Mucosa of descending colon (tissue), 3 donors: ENCODE measurements around the gene VN1R4. TPM values are rescaled to one million over a fixed set of nuclear protein-coding genes. Genes with fewer than 3 reads are reported as not detected.
A peak's percentile ranks its signal among the peaks of the same experiment; 100 is the strongest.
"Not testable (repeated sequence)": the region's sequence is repeated elsewhere in the genome, so short reads cannot be mapped to it uniquely, and the experiment has no call there.

Source experiments
- ATAC-seq: fragments of 200-7000 bp; cut with Tn5 transposase; one replicate; pipeline ENCODE4 v1.9.1; 2020; ENCODE audit warnings: mild to moderate bottlenecking, moderate library complexity
- DNase-seq, 3 donors: peaks; one replicate each; pipeline ENCODE4 v3.0.0-alpha.2; 2020
- H3K36me3 ChIP-seq: fragments of 200-600 bp; one replicate; pipeline ENCODE4 v1.8.0; 2021; ENCODE audit warnings: low read depth, mild to moderate bottlenecking
- H3K4me1 ChIP-seq: fragments of 200-600 bp; one replicate; pipeline ENCODE4 v1.8.0; 2021; ENCODE audit warnings: low read depth, mild to moderate bottlenecking
- H3K4me3 ChIP-seq: fragments of 200-600 bp; one replicate; pipeline ENCODE4 v1.8.0; 2021; ENCODE audit warnings: mild to moderate bottlenecking
- H3K9me3 ChIP-seq: fragments of 200-600 bp; one replicate; pipeline ENCODE4 v1.8.0; 2021; ENCODE audit warnings: mild to moderate bottlenecking
- CTCF ChIP-seq: fragments of 200-600 bp; IDR thresholded peaks from one replicate; pipeline ENCODE4 v1.8.0; 2022; ENCODE audit warnings: antibody characterized with exemption, mild to moderate bottlenecking
- intact Hi-C, 2 donors: fragments of 100-400 bp; cut with DNase I in 1 of 2; cut with micrococcal nuclease in 1 of 2; formaldehyde crosslinking; loops; one replicate each; pipeline versions ENCODE4 v1.11.0 to v1.11.1; 2022; cut with DNase I, micrococcal nuclease
- total RNA-seq, 3 donors: library from RNA; stranded (reverse); fragmentation: NEBNext Ultra II Directional in 2 of 3; extraction: Animal tissue kit (Norgen Biotek cat#: 25700) in 2 of 3; gene quantifications; one replicate each; pipeline versions ENCODE4 v1.2.1 to v1.2.4, GENCODE V29; 2021 to 2023
- donor health status: DM: no; HTN: no; CAD: no; lungs with moderate emphysema.
- donor health status: DM: no; HTN: no; CAD: no.
- donor health status: DM: no; HTN: yes; CAD: no.

The VN1R4 gene
- total RNA-seq, 3 donors from 2014 or later = not detected

GRCh38 chr19:53254411-53255341, 12.8 kb downstream of the VN1R4 start, which contains the start of gene ZNF677:
TSS of gene ZNF677 (minus strand) at chr19:53254873. CDS start at chr19:53251550, 3,323 bp downstream.
- peak; percentile 100 for ATAC-seq
- intact Hi-C loops = no loop called here

GRCh38 chr19:53246498-53246897, 21.0 kb downstream of the VN1R4 start:
- TF ChIP-seq CTCF = no peak
- Histone ChIP-seq H3K4me1 (no peaks in the 10 kb centered on the region), H3K4me3 (no peak overlapping the region), H3K9me3 (peaks cover 95% of the 10 kb centered on the region), H3K36me3 (peaks cover 4% of the 10 kb centered on the region)
- intact Hi-C loops = no loop called here
- DNase-seq (no peak), ATAC-seq (no peak)

More at GRCh38 chr19:53254411-53255341, 12.8 kb downstream of the VN1R4 start, which contains the start of gene ZNF677:
- peaks cover 59% of the 10 kb centered on the region for H3K9me3 ChIP-seq
- H3K36me3 ChIP-seq = no peaks in the 10 kb centered on the region
- H3K4me1 ChIP-seq = no peaks in the 10 kb centered on the region
- peak; percentile 79 to 91 (median 89) for DNase-seq
- no peak for TF ChIP-seq CTCF
- H3K4me3 ChIP-seq = peak within 1 kb of the TSS; percentile 48

DNA sequence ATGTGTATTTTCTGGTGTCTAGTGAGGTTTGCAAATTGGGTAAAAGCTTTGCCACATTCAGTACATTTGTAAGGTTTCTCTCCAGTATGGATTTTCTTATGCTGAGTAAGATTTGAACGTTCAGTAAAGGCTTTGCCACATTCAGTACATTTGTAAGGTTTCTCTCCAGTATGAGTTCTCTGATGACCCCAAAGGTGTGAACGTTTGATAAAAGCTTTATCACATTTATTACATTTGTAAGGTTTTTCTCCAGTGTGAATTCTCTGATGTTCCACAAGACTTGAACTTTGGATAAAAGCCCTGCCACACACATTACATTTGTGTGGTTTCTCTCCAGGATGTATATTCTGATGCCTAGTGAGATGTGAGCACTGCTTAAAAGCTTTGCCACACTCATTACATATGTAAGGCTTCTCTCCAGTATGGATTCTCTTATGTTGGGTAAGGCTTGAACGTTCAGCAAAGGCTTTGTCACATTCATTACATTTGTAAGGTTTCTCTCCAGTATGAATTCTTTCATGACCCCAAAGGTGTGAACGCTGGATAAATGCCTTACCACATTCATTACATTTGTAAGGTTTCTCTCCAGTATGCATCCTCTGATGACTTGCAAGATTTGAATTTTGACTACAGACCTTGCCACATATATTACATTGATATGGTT, 30.3 kb downstream of the VN1R4 start:
- Histone ChIP-seq H3K9me3 (peaks cover 100% of the 10 kb centered on the region), H3K4me3 (no peak overlapping the region), H3K4me1 (no peaks in the 10 kb centered on the region), H3K36me3 (peaks cover 2% of the 10 kb centered on the region)
- DNase-seq = no peak
- intact Hi-C loops = no loop called here
- TF ChIP-seq CTCF = no peak
- ATAC-seq = no peak

DNA sequence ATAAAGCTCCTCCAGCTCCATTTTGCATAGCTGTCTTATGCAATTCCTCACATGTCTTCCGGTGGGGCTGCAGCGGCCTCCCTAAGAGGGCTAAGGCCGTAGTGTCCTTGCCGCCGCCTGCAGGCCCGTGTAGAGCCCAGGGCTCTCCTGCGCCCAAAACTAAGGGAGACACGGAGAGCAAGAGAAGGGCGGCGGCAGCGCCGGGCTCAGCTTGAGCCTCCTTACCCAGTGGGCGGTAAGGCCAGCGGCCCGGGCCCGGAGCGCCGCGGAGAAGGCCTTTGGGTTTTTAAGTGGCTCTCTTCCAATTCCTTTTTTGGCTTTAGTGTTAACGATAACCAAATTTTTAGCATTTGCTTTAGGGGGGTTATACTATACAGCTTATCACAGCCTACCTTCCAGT, 42.9 kb downstream of the VN1R4 start:
- no peak for ATAC-seq
- H3K4me3 ChIP-seq = no peak overlapping the region
- DNase-seq = no peak
- H3K9me3 ChIP-seq = peaks cover 98% of the 10 kb centered on the region
- H3K36me3 ChIP-seq = no peaks in the 10 kb centered on the region
- H3K4me1 ChIP-seq = no peaks in the 10 kb centered on the region
- TF ChIP-seq CTCF = no peak
- intact Hi-C loops = no loop called here

DNA sequence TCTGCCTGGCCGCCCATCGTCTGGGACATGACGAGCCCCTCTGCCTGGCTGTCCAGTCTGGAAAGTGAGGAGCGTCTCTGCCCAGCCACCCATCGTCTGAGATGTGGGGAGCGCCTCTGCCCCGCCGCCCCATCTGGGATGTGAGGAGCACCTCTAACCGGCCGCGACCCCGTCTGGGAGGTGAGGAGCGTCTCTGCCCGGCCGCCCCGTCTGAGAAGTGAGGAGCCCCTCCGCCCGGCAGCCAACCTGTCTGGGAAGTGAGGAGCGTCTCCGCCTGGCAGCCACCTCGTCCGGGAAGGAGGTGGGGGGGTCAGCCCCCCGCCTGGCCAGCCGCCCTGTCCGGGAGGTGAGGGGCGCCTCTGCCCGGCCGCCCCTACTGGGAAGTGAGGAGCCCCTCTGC, 44.8 kb downstream of the VN1R4 start:
- H3K4me1 ChIP-seq, DNase-seq, intact Hi-C loops, ATAC-seq, H3K36me3 ChIP-seq, H3K4me3 ChIP-seq: not testable (repeated sequence)
- peaks cover 98% of the 10 kb centered on the region for H3K9me3 ChIP-seq

Other genes with a start within 250 kb of the VN1R4 start
- gene ERVV-2, start 223.0 kb downstream of the VN1R4 start, total RNA-seq = not detected
- 10 to 100 TPM; 19.9 to 28.6 (median 28.0) TPM for gene ZNF160, start 164.3 kb downstream of the VN1R4 start, total RNA-seq
- 10 to 100 TPM in 1 of 3 donors, 1 to 10 TPM in 2; 5.3 to 14.0 (median 6.6) TPM for gene ZNF415, start 134.8 kb downstream of the VN1R4 start, total RNA-seq
- gene ZNF347, start 108.7 kb downstream of the VN1R4 start, total RNA-seq = 10 to 100 TPM in 1 of 3 donors, 1 to 10 TPM in 2; 6.9 to 12.9 (median 8.8) TPM
- 1 to 10 TPM; 3.2 to 4.7 (median 3.2) TPM for gene ZNF665, start 74.4 kb downstream of the VN1R4 start, total RNA-seq
- 10 to 100 TPM in 1 of 3 donors, 1 to 10 TPM in 2; 4.6 to 18.3 (median 6.7) TPM for gene ZNF677, start 12.8 kb downstream of the VN1R4 start, total RNA-seq
- gene VN1R2, start 9.4 kb downstream of the VN1R4 start, total RNA-seq = not detected
- gene ZNF845, start 66.0 kb upstream of the VN1R4 start, total RNA-seq = 1 to 10 TPM; 6.1 to 7.9 (median 7.6) TPM
- 10 to 100 TPM; 11.9 to 18.3 (median 16.5) TPM for gene ZNF525, start 98.0 kb upstream of the VN1R4 start, total RNA-seq
- 10 to 100 TPM; 10.1 to 16.8 (median 11.6) TPM for gene ZNF765, start 127.4 kb upstream of the VN1R4 start, total RNA-seq
- gene ZNF761, start 164.3 kb upstream of the VN1R4 start, total RNA-seq = 10 to 100 TPM in 1 of 3 donors, 1 to 10 TPM in 2; 6.8 to 11.1 (median 8.8) TPM
- 1 to 10 TPM; 3.7 to 4.5 (median 4.1) TPM for gene ZNF813, start 200.0 kb upstream of the VN1R4 start, total RNA-seq